Esophagus muscularis mucosa (tissue), 2 donors: ENCODE measurements around the gene WFDC13.

Experiments
- EP300 ChIP-seq: sonication (generic); formaldehyde crosslinking; IDR thresholded peaks from one replicate; pipeline ENCODE4 v1.6.1; 2017; ENCODE audit warnings: antibody characterized with exemption
- POLR2A ChIP-seq: fragments of 450-650 bp; IDR thresholded peaks from one replicate; pipeline ENCODE4 v1.6.1; 2017; ENCODE audit warnings: antibody characterized with exemption, moderate library complexity, mild to moderate bottlenecking, low read depth

GRCh38 chr20:45672765-45673164 is 29.1 kb upstream of the WFDC13 start:
- TF ChIP-seq POLR2A (no peak), EP300 (no peak)
